GM10248 (cell line): Measurements from ENCODE around the gene ABR.

ENCODE experiments used
- CTCF ChIA-PET: fragments of 300-600 bp; sonication (Branson Sonifier 250); formaldehyde crosslinking; extraction: SDS; loops from one replicate; lab custom pipeline; 2021; ENCODE audit warnings: antibody characterized with exemption; lab: Yijun Ruan, JAX
- POLR2A ChIA-PET: fragments of 350-650 bp; sonication (Branson Sonifier 250); formaldehyde crosslinking; extraction: SDS; loops from one replicate; lab custom pipeline; 2020; ENCODE audit warnings: antibody characterized with exemption; lab: Yijun Ruan, JAX
- DNase-seq: peaks from one replicate; pipeline ENCODE4 v3.0.0; 2012; ENCODE audit errors: extremely low spot score
- CTCF ChIP-seq: IDR thresholded peaks from 2 replicates; pipeline ENCODE4 v1.5.1; 2012; ENCODE audit warnings: mild to moderate bottlenecking, low read depth; ENCODE audit errors: extremely low read depth, missing control alignments, control extremely low read depth

The ABR gene

GRCh38 chr17:1111599-1112443, 68.0 kb downstream of the ABR start:
- ChIA-PET POLR2A (no interaction called here), CTCF (interaction anchor here (1.4 to 4.0 kb wide), 3 partner anchors 10 to 254 kb away, joined by 3 to 39 read pairs (median 6); no protein-coding TSS in a partner anchor)
- no peak for DNase-seq
- no peak for TF ChIP-seq CTCF

- ChIA-PET POLR2A (no interaction called here), CTCF (interaction anchor here (0.9 to 4.0 kb wide), 5 partner anchors 11 to 254 kb away, joined by 3 to 39 read pairs (median 3); no protein-coding TSS in a partner anchor)
- TF ChIP-seq CTCF = no peak
- no peak for DNase-seq
Measured at GRCh38 chr17:1110862-1111598, 68.8 kb downstream of the ABR start.

- ChIA-PET CTCF (interaction anchor here (0.9 to 4.0 kb wide), 5 partner anchors 11 to 255 kb away, joined by 3 to 39 read pairs (median 3); no protein-coding TSS in a partner anchor), POLR2A (no interaction called here)
- no peak for TF ChIP-seq CTCF
- no peak for DNase-seq
Measured at GRCh38 chr17:1110541-1110861, 69.3 kb downstream of the ABR start.

- peak; percentile 63 for DNase-seq
- ChIA-PET CTCF (interaction anchor here (0.9 to 4.0 kb wide), 4 partner anchors 10 to 119 kb away, joined by 3 to 39 read pairs (median 4); no protein-coding TSS in a partner anchor), POLR2A (no interaction called here)
- TF ChIP-seq CTCF = no peak
Measured at GRCh38 chr17:1109606-1110540, 69.9 kb downstream of the ABR start.

GRCh38 chr17:1108765-1109605, 70.8 kb downstream of the ABR start:
- ChIA-PET CTCF (interaction anchor here (1.5 kb wide), 1 partner anchor 13 kb away, joined by 10 read pairs; no protein-coding TSS in a partner anchor), POLR2A (no interaction called here)
- DNase-seq = peak; percentile 71
- no peak for TF ChIP-seq CTCF
